Caki2 (cell line): Measurements from ENCODE around the gene ATP5MG. TPM values are rescaled to one million over a fixed set of nuclear protein-coding genes. Genes with fewer than 3 reads are reported as not detected.

ENCODE experiments used
- DNase-seq: peaks from one replicate; pipeline ENCODE4 v3.0.0-alpha.2; 2015; ENCODE audit warnings: low read depth
- in situ Hi-C: cut with HindIII; loops from 2 replicates; pipeline ENCODE4 v1.10.0; 2016; ENCODE audit warnings: low sequenced_read_pairs, low pct_unique_long_range_greater_than_20kb, mixed read lengths
- total RNA-seq: library from RNA; depleted of rRNA; stranded (reverse); fragments of >200 nt; shearing (Covaris generic); gene quantifications from 2 replicates; pipeline ENCODE4 v1.2.3, GENCODE V29; 2014; ENCODE audit warnings: low replicate concordance; rRNA removed

The ATP5MG gene
- total RNA-seq, 1 experiment from 2014 or later, result 158 TPM

DNA sequence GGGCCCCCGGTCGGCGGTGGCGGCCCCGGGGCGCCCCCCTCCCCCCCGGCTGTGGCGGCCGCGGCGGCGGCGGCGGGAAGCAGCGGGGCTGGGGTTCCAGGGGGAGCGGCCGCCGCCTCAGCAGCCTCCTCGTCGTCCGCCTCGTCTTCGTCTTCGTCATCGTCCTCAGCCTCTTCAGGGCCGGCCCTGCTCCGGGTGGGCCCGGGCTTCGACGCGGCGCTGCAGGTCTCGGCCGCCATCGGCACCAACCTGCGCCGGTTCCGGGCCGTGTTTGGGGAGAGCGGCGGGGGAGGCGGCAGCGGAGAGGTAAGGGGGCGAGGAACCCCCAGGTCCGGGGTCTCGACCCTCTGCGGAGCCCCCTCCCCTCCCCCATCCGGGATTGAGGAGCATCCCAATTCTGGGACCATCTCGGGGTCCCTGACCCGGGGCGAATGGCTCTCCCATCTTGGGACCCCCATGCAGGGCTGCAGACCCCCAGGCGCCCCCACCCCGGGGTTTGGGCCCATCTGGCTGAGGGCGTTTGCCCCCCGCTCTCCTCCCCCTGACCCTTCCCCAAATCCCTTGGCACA lies 35.3 kb downstream of the ATP5MG start:
- DNase-seq, result no peak
- in situ Hi-C loops, result no loop called here

DNA sequence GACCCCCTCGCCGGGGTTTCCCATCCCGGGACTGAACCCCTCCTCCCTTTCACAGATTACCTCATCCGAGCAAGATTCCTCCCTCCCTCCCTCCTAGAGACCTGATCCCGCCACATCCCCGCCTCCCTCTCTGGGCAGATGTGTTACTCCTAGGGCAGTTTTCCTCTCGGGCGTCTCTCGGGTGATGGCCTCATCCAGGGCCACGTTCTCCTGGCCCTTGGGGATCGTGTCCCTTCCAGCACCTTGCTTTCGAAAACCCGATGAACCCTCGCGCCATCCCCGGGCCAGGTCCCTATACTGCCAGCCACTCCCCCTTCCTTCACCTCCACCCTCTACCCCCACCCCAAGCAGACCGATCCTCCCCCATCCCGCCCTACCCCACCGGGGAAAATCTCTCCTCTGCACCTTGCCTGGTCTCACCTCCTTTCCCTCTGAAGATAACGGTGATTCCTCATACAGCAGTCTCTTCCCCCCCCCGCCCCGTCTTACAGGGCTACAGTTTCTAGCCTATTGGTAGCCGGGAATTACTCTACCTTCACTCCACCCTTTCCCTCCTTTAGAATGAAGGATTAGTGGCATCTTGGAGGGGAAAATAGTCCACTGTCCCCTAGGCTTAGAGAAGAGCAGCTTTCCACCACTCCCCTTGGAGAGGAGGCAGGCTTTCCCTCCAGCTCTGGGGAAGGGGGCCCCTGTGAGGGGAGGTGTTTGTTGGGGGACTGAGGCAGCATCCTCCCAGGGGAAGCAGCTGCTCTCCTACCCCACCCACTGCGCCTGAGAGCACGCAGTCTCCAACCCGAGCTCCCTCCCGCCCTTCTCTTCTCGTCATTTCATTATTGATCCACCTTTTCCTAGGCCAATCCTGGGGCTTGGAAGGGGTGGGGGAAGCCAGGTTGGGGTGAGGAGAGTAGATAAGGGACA lies 36.1 kb downstream of the ATP5MG start:
- DNase-seq, result peak; percentile 42
- in situ Hi-C loops, result no loop called here

DNA sequence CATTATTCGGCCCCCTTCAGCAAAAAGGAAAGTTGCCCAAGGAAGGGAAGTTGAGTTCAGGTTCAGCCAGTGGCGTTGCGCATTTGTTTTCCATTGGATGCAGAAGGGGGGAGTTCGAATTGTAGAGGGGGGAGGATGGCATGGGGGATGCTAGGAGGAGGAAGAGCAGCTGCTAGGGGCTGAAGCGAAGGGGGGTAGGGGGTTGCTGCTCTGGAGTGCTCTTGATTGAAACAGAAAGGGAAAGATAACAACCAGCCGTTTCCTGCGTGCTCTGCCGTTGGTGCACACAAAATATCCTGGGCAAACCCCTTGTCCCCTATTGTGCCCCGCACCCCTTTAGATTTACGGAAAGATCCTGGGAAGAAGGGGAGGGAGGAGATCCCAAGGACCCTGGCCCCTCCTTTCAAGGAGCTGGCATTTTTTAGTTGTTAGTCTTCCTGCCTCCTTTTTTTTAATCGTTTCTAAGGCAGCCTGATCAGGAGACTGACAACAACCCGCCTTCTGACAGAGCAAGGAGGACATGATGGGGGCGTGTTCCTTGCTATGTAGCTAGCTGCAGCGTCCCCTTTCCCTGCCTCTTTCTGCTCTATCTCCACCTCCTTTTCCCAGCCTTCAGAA lies 37.0 kb downstream of the ATP5MG start:
- DNase-seq, result peak; percentile 78
- in situ Hi-C loops, result no loop called here

DNA sequence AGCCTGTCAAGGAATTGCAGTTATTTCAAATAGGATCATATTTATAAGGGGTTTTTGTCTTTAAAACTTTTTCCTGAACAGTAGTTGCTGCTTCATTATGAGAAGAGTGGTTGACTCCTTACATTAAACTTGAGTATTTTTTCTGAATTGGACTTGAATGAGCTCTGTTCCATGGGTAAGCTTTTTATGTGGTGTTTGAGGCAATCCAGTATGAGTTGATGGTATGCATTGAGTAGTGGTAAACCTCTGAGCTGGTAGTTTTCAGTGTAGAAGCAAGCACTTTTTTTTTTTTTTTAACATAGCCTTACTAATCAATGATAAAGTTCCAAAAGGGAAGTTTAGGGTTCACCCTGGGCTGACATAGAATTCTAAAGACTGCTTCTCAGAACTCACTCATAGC lies 38.2 kb downstream of the ATP5MG start:
- in situ Hi-C loops, result no loop called here
- DNase-seq, result no peak

DNA sequence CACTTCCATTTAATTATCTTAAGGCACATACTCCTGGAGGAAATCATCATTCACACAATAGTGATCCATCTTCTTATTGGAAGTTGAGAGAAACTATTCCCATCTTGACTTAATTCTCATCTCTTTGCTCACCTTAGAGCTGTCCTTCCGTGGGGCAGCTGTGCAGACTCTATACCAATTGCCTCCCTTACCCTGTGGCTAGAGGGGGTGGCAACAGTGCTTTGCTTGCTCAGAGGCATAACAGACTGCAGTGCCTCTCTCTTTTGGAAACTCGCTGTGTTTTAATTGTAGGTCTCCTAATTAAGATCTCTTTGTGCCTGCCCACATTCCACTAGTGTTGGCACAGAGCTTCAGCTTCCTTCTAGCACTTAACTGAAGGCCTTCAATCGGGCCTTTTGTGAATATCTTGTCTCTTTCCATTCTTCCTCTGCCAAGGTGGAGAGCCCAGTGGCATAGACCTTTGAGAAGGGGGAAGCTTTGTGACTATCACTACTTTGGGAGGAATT lies 40.4 kb downstream of the ATP5MG start:
- no peak for DNase-seq
- in situ Hi-C loops, result no loop called here

DNA sequence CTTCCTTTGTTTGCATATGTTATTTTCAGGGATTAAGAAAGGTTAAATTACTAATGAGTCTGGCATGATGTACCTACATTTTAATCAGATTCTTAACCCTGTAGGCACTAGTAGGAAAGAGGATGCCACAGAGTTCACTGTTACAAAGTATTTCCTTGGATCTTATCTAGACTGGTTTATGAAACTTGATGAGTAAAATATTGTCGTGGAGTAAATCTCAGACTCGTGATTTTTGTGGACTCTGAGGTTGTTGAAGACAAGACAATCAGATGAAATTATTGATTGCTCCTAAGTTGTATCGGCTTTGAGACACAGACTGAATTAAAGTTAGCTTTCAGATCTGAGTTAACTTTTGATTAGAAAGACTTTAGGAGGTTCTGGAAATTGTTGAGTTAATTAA lies 40.9 kb downstream of the ATP5MG start:
- in situ Hi-C loops, result no loop called here
- DNase-seq, result no peak

DNA sequence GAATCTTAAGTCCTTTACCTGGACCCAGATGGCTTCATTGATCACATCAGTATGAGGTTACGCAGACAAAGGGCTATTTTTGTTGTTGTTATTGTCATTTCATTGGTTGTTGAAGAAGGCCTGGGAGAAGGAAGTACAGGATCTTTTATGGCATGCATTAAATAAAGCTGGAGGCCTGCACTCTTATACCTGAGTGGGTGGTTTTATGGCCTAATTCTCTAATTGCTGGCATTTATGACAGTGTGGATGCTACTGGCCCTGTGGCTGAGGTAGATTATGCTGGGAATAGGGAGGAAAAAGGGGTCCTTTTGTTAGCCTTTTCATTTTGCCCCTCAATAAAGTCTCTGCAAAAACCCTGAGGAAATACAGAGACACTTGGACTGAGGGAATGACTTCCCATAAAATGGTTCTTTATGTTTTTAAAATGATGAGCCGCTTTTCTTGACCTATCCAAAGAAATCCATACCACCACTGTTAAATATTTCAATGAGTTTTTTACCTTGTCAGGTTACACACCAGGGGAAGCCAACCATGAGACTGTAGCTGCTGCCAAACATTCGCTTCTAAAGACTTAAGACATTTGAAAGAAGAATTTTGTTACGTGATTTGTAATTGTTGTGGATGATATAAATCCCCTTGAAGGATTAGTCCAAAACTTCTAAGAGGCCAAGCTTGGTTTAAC lies 41.6 kb downstream of the ATP5MG start:
- in situ Hi-C loops, result no loop called here
- DNase-seq, result no peak

DNA sequence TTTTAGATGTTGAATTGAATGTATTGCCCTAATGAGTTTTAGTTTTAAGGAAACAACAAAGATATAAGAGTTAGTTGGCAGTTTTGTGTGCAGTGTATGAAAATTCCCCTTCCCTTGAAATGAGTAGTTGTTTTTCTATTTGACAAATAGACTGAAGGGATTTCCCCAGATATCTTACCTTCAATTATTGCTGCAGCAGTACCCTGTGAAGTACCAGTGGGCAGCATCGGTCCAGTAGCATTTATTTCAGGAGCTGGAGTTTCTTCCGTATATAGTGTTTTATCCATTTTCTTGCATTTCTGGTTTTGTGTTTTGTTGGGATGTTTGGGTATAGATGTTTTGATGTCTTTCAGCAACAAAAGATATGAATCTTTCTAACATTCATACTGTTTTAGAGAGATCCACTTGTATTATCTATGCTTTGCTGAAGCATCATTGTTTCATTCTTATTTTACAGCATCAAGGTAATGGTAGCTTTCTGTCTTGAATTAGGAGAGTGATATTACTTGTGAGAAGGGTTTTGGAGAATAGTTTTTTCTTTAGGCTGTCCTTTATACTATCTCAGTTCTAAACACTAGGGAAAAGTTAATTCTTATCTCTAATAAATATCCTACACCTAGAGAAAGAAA lies 42.3 kb downstream of the ATP5MG start:
- no peak for DNase-seq
- in situ Hi-C loops, result no loop called here

DNA sequence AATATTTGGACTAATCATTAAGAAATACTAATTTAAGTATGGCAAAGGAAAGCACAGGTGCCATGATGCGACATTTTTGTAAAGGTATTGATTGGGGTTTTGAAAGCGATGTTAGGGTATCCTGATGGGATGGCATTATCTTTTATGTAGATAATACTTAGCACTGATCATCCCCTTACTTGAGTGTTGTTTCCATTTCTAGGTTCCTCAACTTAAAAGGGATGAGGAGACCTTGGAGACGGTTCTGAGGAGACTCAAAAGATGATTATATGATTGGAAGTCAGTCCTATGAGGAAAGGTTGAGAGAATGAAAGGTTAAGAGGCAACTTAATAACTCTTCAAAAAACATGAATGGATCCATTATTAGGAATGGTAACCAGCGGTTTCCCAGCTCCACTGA lies 46.0 kb downstream of the ATP5MG start:
- in situ Hi-C loops, result no loop called here
- no peak for DNase-seq

DNA sequence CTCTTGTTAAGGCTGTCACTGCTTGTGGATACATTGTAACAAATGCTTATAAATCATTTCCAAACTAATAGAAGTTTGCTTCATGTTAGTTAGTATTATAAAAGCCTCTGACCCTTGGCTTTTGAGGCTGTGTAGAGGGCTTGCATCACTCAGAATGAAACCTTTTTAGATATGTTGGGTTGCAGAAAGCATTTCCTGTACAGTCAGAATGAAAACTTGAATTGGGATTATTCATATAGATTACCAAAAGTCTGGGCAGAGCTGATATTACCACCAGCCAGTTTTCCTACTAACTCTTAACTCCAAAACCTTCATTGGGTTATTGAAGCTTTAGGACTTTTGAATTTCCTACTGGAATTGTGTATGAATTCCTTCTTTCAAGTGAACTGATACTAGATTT lies 46.9 kb downstream of the ATP5MG start:
- DNase-seq, result no peak
- in situ Hi-C loops, result no loop called here

DNA sequence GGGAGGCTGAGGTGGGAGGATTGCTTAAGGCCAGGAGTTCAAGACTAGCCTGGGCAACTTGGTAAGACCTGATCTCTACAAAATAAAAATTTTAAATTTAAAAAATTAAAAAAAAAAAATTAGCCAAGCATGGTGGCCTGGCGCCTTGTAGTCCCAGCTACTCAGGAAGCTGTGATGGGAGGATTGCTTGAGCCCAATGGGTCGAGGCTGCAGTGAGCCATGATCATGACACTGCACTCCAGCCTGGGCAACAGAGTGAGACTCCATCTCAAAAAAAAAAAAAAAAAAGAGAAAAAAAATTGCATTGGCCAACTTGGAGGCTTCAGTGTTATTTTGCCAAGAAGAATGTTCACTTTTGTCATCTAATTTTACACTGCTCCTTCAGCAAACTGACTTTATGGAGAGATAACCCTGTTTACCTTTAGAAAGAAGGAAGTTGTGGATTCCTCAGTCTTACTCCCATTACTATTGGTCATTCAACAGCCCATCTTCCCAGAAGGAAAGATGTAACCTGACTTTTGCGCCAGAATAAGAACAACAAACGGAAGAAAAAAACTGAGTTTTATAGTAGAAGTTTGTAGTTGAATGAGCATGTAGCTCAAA lies 48.0 kb downstream of the ATP5MG start:
- in situ Hi-C loops, result no loop called here
- no peak for DNase-seq

DNA sequence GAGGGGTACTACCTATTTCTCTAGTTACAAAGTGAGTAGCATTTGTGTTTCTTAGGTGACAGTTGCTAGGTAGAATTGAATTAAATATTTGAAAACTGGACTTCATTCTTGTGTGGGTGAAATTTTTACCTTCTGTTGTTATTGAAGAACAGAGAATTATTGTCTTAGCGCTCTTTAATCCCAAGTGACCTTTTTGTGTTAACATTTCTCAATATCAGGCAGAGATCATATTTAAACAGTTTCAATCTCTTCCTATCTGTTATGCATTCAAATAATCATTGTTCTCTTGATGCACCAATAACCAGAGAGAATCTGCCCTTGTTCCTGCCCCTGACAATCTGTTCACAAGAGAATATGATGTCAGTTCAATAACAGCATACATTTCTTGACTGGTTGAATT lies 49.0 kb downstream of the ATP5MG start:
- in situ Hi-C loops, result no loop called here
- DNase-seq, result no peak

Other genes starting within 250 kb of the ATP5MG start
- gene SCN4B, start 248.8 kb upstream of the ATP5MG start, total RNA-seq, result 0.38 and 0.68 TPM in 2 replicates
- gene SCN2B, start 225.0 kb upstream of the ATP5MG start, total RNA-seq, result not detected in 2 replicates
- gene JAML, start 176.6 kb upstream of the ATP5MG start, total RNA-seq, result not detected in 2 replicates
- 6.0 and 9.1 TPM in 2 replicates for gene MPZL3, start 149.2 kb upstream of the ATP5MG start, total RNA-seq
- gene MPZL2, start 137.3 kb upstream of the ATP5MG start, total RNA-seq, result not detected in 2 replicates
- not detected in 2 replicates for gene CD3E, start 96.9 kb upstream of the ATP5MG start, total RNA-seq
- gene CD3D, start 58.9 kb upstream of the ATP5MG start, total RNA-seq, result not detected in 2 replicates
- gene CD3G, start 57.3 kb upstream of the ATP5MG start, total RNA-seq, result not detected in 2 replicates
- gene UBE4A, start 42.0 kb upstream of the ATP5MG start, total RNA-seq, result 13.3 and 16.0 TPM in 2 replicates
- 5.3 and 20.3 TPM in 2 replicates for gene KMT2A, start 34.9 kb downstream of the ATP5MG start, total RNA-seq
- not detected in 2 replicates for gene TTC36, start 125.9 kb downstream of the ATP5MG start, total RNA-seq
- 3.0 and 7.9 TPM in 2 replicates for gene TMEM25, start 129.6 kb downstream of the ATP5MG start, total RNA-seq
- gene IFT46, start 164.3 kb downstream of the ATP5MG start, total RNA-seq, result 11.9 and 21.1 TPM in 2 replicates
- 66.8 and 80.1 TPM in 2 replicates for gene ARCN1, start 170.8 kb downstream of the ATP5MG start, total RNA-seq
- gene PHLDB1, start 206.0 kb downstream of the ATP5MG start, total RNA-seq, result 24.8 and 26.6 TPM in 2 replicates